Mucosa of rectum (tissue), 2 donors: ENCODE results near the gene PSMD8.

Experiments used
- H3K27ac ChIP-seq, 2 donors: one replicate each; pipeline ENCODE4 v1.7.0; 2013; ENCODE audit warnings: inconsistent platforms in 2 of 2, low read depth in 2 of 2, low read length in 2 of 2
- H3K27me3 ChIP-seq, 2 donors: one replicate each; pipeline ENCODE4 v1.7.0; 2013; ENCODE audit warnings: low read length in 2 of 2; ENCODE audit not compliant: control insufficient read depth in 2 of 2, insufficient read depth in 2 of 2
- H3K36me3 ChIP-seq, 2 donors: one replicate each; pipeline ENCODE4 v1.7.0; 2013; ENCODE audit warnings: low read length in 2 of 2; ENCODE audit not compliant: control insufficient read depth in 2 of 2, insufficient read depth in 2 of 2
- H3K4me1 ChIP-seq, 2 donors: one replicate each; pipeline ENCODE4 v1.7.0; 2013; ENCODE audit warnings: low read length in 2 of 2, mild to moderate bottlenecking in 1 of 2; ENCODE audit not compliant: control insufficient read depth in 2 of 2, insufficient read depth in 2 of 2
- H3K4me3 ChIP-seq, 2 donors: one replicate each; pipeline ENCODE4 v1.7.0; 2013; ENCODE audit warnings: low read length in 2 of 2
- H3K9ac ChIP-seq, 2 donors: one replicate each; pipeline ENCODE4 v1.7.0; 2013; ENCODE audit warnings: low read length in 2 of 2, low read depth in 1 of 2, mild to moderate bottlenecking in 1 of 2
- H3K9me3 ChIP-seq, 2 donors: one replicate each; pipeline ENCODE4 v1.7.0; 2013; ENCODE audit warnings: low read length in 2 of 2; ENCODE audit not compliant: control insufficient read depth in 2 of 2
- donor health status: healthy.
- donor health status: Normal muscosa, but diverticular disease.

PSMD8 gene

DNA sequence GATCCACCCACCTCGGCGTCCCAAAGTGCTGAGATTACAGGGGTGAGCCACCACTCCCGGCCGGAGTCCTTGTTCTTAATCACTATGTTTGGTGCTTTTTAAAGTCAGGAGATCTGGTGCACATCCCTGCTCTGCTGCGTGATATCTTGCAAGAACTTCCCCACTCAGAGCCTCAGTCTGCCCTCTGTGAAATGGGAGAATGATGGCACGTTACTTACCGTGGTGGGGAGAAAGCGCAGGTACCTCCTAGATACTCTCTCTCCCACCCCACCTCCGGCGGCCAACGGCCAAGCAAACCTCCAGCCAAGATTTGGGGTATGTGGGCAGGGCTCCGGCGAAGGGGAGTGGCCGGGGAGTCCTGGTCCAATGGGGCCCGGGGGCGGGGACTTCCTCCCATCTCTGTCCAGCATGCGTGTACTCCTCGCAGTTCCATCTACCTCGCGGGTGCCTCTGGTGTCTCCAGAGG lies 58.9 kb downstream of the PSMD8 start, which contains the start of gene RYR1:
TSS of gene RYR1 (plus strand) at position 424 of the 466 bp plus-strand sequence. CDS start 139 bp downstream, outside the sequence.
- Histone ChIP-seq H3K9ac (no peak within 1 kb of the TSS), H3K4me3 (peak within 1 kb of the TSS in 1 of 2 donors; percentile 20), H3K36me3 (no peaks in the 10 kb centered on the region), H3K27ac (no peak within 1 kb of the TSS), H3K4me1 (no peaks in the 10 kb centered on the region), H3K9me3 (no peaks in the 10 kb centered on the region), H3K27me3 (peaks cover 6 to 10% of the 10 kb centered on the region in 2 donors)
